Choroid plexus epithelial cell (primary cell): ENCODE measurements around the gene LSM3.
"Not testable (repeated sequence)": the region's sequence is repeated elsewhere in the genome, so short reads cannot be mapped to it uniquely, and the experiment has no call there.

Source experiments
- DNase-seq: peaks from one replicate; pipeline ENCODE4 v3.0.0-alpha.2; 2010; ENCODE audit warnings: low read depth
- H3K4me3 ChIP-seq: 2 replicates; pipeline ENCODE4 v1.5.1; 2011; ENCODE audit warnings: low read depth, mild to moderate bottlenecking, control low read depth, low read length, moderate library complexity
- CTCF ChIP-seq: conservative IDR thresholded peaks from 2 replicates; pipeline ENCODE4 v1.5.1; 2011; ENCODE audit warnings: low read depth, mild to moderate bottlenecking, control low read depth, inconsistent platforms, low read length, moderate library complexity

LSM3 gene

GRCh38 chr3:14225421-14225820 is 46.8 kb downstream of the LSM3 start:
- DNase-seq, result peak; percentile 49
- H3K4me3 ChIP-seq, result no peak overlapping the region
- no peak for TF ChIP-seq CTCF

- DNase-seq, H3K4me3 ChIP-seq: not testable (repeated sequence)
Measured at GRCh38 chr3:14226351-14226750, 47.7 kb downstream of the LSM3 start.

- H3K4me3 ChIP-seq, result no peak overlapping the region
- no peak for TF ChIP-seq CTCF
- no peak for DNase-seq
Measured at GRCh38 chr3:14227856-14228255, 49.2 kb downstream of the LSM3 start.

- no peak overlapping the region for H3K4me3 ChIP-seq
- no peak for DNase-seq
- no peak for TF ChIP-seq CTCF
Measured at GRCh38 chr3:14228681-14229470, 50.3 kb downstream of the LSM3 start.

- H3K4me3 ChIP-seq, DNase-seq: not testable (repeated sequence)
Measured at GRCh38 chr3:14229695-14230094, 51.1 kb downstream of the LSM3 start.

- no peak for DNase-seq
- no peak overlapping the region for H3K4me3 ChIP-seq
- no peak for TF ChIP-seq CTCF
Measured at GRCh38 chr3:14230729-14231128, 52.1 kb downstream of the LSM3 start.

GRCh38 chr3:14231145-14231990 is 52.8 kb downstream of the LSM3 start:
- DNase-seq, result no peak
- TF ChIP-seq CTCF, result no peak
- H3K4me3 ChIP-seq, result no peak overlapping the region
